Neural progenitor cell (in vitro differentiated cells): ENCODE measurements around the gene LRRC73. TPM values are rescaled to one million over a fixed set of nuclear protein-coding genes. Genes with fewer than 3 reads are reported as not detected.
"Not testable (repeated sequence)": the region's sequence is repeated elsewhere in the genome, so short reads cannot be mapped to it uniquely, and the experiment has no call there.

Experiments used
- DNase-seq: peaks from one replicate; pipeline ENCODE4 v3.0.0-alpha.2; 2016; ENCODE audit warnings: low spot score
- H2AFZ ChIP-seq: fragments of 200-600 bp; sonication (generic); replicated peaks from 2 replicates; pipeline ENCODE4 v1.6.1; 2016; ENCODE audit warnings: antibody characterized with exemption
- H3F3A ChIP-seq: fragments of 200-600 bp; sonication (generic); 2 replicates; pipeline ENCODE4 v1.6.1; 2016; ENCODE audit warnings: antibody characterized with exemption, low read depth
- H3K27ac ChIP-seq: fragments of 200-600 bp; sonication (generic); 2 replicates; pipeline ENCODE4 v1.5.1; 2016; ENCODE audit warnings: mild to moderate bottlenecking
- H3K27me3 ChIP-seq: fragments of 200-600 bp; sonication (generic); 2 replicates; pipeline ENCODE4 v1.6.1; 2016; ENCODE audit warnings: mild to moderate bottlenecking, moderate library complexity
- H3K36me3 ChIP-seq: fragments of 200-600 bp; sonication (generic); 2 replicates; pipeline ENCODE4 v1.5.1; 2016
- H3K4me1 ChIP-seq: fragments of 200-600 bp; sonication (generic); 2 replicates; pipeline ENCODE4 v1.6.1; 2016; ENCODE audit warnings: mixed run types
- H3K4me2 ChIP-seq: fragments of 200-600 bp; sonication (generic); 2 replicates; pipeline ENCODE4 v1.6.1; 2016
- H3K4me3 ChIP-seq: fragments of 200-600 bp; sonication (generic); 2 replicates; pipeline ENCODE4 v1.5.1; 2016
- H3K79me2 ChIP-seq: fragments of 200-600 bp; sonication (generic); 2 replicates; pipeline ENCODE4 v1.6.1; 2016; ENCODE audit warnings: low read depth
- H3K9ac ChIP-seq: fragments of 200-600 bp; sonication (generic); 2 replicates; pipeline ENCODE4 v1.6.1; 2016
- H3K9me3 ChIP-seq: fragments of 200-600 bp; sonication (generic); 2 replicates; pipeline ENCODE4 v1.5.1; 2016; ENCODE audit warnings: low read depth
- H4K20me1 ChIP-seq: fragments of 200-600 bp; sonication (generic); 2 replicates; pipeline ENCODE4 v1.6.1; 2016; ENCODE audit warnings: low read depth
- H3K27ac Mint-ChIP-seq: 3 replicates; pipeline ENCODE4 v1.8.0; 2021; ENCODE audit warnings: mixed read lengths
- H3K27me3 Mint-ChIP-seq: 2 replicates; pipeline ENCODE4 v1.8.0; 2022; ENCODE audit warnings: low read depth, mild to moderate bottlenecking, inconsistent platforms, moderate library complexity, mixed read lengths; ENCODE audit not compliant: insufficient read depth
- H3K36me3 Mint-ChIP-seq: 3 replicates; pipeline ENCODE4 v1.8.0; 2021; ENCODE audit warnings: mixed read lengths
- H3K4me1 Mint-ChIP-seq: 3 replicates; pipeline ENCODE4 v1.8.0; 2021; ENCODE audit warnings: mixed read lengths
- H3K4me3 Mint-ChIP-seq: 3 replicates; pipeline ENCODE4 v1.8.0; 2021; ENCODE audit warnings: mild to moderate bottlenecking, moderate library complexity, mixed read lengths
- H3K9me3 Mint-ChIP-seq: 3 replicates; pipeline ENCODE4 v1.8.0; 2020; ENCODE audit warnings: mixed read lengths
- EZH2 ChIP-seq: fragments of 200-600 bp; sonication (generic); IDR thresholded peaks from 2 replicates; pipeline ENCODE4 v1.6.1; 2017; ENCODE audit warnings: antibody characterized with exemption, mild to moderate bottlenecking, moderate library complexity
- EZH2phosphoT487 ChIP-seq: fragments of 200-600 bp; sonication (generic); IDR thresholded peaks from 2 replicates; pipeline ENCODE4 v1.6.1; 2017; ENCODE audit warnings: antibody characterized with exemption
- small RNA-seq: library from RNA; depleted of rRNA; stranded (forward); fragments of <200 nt; gene quantifications from one replicate; pipeline ENCODE3, GENCODE V24; 2015
- total RNA-seq: library from RNA; depleted of rRNA; stranded (reverse); fragments of >200 nt; gene quantifications from 2 replicates; pipeline ENCODE4 v1.2.3, GENCODE V29; 2015; ENCODE audit warnings: low replicate concordance
- TF ChIP-seq, protein P1 (sequence below): fragments of 200-600 bp; sonication (generic); IDR thresholded peaks from 2 replicates; pipeline ENCODE4 v1.5.1; 2017; ENCODE audit warnings: antibody characterized with exemption, mild to moderate bottlenecking

The LRRC73 gene
- total RNA-seq, 1 donor from 2014 or later = not detected

DNA sequence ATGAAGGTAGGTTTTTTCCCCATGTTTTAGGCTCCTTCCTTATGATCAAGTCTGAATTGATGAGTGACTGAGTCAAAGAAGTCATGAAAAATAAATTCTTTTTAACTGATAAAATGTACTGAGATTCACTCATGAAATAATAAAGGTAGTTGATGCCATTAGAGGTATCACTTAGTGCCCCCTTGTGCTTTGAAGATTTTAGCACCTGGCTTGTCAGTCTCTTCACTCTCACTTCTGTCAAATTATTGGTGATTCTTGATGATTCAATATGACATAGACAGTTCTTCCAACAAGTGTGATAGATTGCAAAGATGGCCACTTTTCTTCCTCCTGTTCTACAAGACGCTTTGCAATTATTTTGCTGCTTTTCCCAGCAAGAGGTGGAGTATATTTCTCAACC lies 50.6 kb downstream of the LRRC73 start:
- peaks cover 5% of the 10 kb centered on the region for H4K20me1 ChIP-seq
- DNase-seq = no peak
- H3K9me3 ChIP-seq = no peaks in the 10 kb centered on the region
- no peak overlapping the region for H2AFZ ChIP-seq
- peaks cover 25% of the 10 kb centered on the region for H3K27me3 Mint-ChIP-seq
- H3K36me3 ChIP-seq = no peaks in the 10 kb centered on the region
- peaks cover 60% of the 10 kb centered on the region for H3K27me3 ChIP-seq
- H3K4me2 ChIP-seq = no peak overlapping the region
- no peak for TF ChIP-seq EZH2phosphoT487
- TF ChIP-seq EZH2 = no peak
- H3K36me3 Mint-ChIP-seq = no peaks in the 10 kb centered on the region
- H3K27ac Mint-ChIP-seq = no peak overlapping the region
- H3K9me3 Mint-ChIP-seq = no peaks in the 10 kb centered on the region
- peaks cover 12% of the 10 kb centered on the region for H3K4me1 Mint-ChIP-seq
- no peak overlapping the region for H3K27ac ChIP-seq
- no peak overlapping the region for H3K4me3 Mint-ChIP-seq
- H3K79me2 ChIP-seq = no peaks in the 10 kb centered on the region
- no peak overlapping the region for H3K4me3 ChIP-seq
- H3K4me1 ChIP-seq = no peaks in the 10 kb centered on the region
- peaks cover 20% of the 10 kb centered on the region for H3F3A ChIP-seq
- no peak overlapping the region for H3K9ac ChIP-seq

- H3K27ac ChIP-seq, H3K9me3 Mint-ChIP-seq, H3K4me1 ChIP-seq, H3K27ac Mint-ChIP-seq, H3K79me2 ChIP-seq, H3K9ac ChIP-seq, H3K4me3 ChIP-seq, H3K4me2 ChIP-seq, H3K36me3 ChIP-seq, H3K9me3 ChIP-seq, DNase-seq, H3K36me3 Mint-ChIP-seq, H3K4me3 Mint-ChIP-seq, H2AFZ ChIP-seq, H4K20me1 ChIP-seq: not testable (repeated sequence)
- Histone ChIP-seq H3K27me3 (peaks cover 63% of the 10 kb centered on the region), H3F3A (peaks cover 29% of the 10 kb centered on the region)
- Mint-ChIP-seq H3K27me3 (peaks cover 28% of the 10 kb centered on the region), H3K4me1 (peaks cover 12% of the 10 kb centered on the region)
Measured at GRCh38 chr6:43458154-43458553, 52.0 kb downstream of the LRRC73 start.

- DNase-seq = no peak
Measured at GRCh38 chr6:43457643-43458042, 52.5 kb downstream of the LRRC73 start.

More at GRCh38 chr6:43457643-43458042, 52.5 kb downstream of the LRRC73 start:
- peaks cover 30% of the 10 kb centered on the region for H3K27me3 Mint-ChIP-seq
- H3K79me2 ChIP-seq = no peaks in the 10 kb centered on the region
- H3K4me1 Mint-ChIP-seq = peaks cover 12% of the 10 kb centered on the region
- H3K4me3 Mint-ChIP-seq = no peak overlapping the region
- peaks cover 61% of the 10 kb centered on the region for H3K27me3 ChIP-seq
- H3K9ac ChIP-seq = no peak overlapping the region
- H3K27ac Mint-ChIP-seq = no peak overlapping the region
- H3K9me3 ChIP-seq = no peaks in the 10 kb centered on the region
- H3K36me3 ChIP-seq = no peaks in the 10 kb centered on the region
- H3K9me3 Mint-ChIP-seq = no peaks in the 10 kb centered on the region
- no peak overlapping the region for H3K4me2 ChIP-seq
- H3K4me3 ChIP-seq = no peak overlapping the region
- TF ChIP-seq, protein P1, sequence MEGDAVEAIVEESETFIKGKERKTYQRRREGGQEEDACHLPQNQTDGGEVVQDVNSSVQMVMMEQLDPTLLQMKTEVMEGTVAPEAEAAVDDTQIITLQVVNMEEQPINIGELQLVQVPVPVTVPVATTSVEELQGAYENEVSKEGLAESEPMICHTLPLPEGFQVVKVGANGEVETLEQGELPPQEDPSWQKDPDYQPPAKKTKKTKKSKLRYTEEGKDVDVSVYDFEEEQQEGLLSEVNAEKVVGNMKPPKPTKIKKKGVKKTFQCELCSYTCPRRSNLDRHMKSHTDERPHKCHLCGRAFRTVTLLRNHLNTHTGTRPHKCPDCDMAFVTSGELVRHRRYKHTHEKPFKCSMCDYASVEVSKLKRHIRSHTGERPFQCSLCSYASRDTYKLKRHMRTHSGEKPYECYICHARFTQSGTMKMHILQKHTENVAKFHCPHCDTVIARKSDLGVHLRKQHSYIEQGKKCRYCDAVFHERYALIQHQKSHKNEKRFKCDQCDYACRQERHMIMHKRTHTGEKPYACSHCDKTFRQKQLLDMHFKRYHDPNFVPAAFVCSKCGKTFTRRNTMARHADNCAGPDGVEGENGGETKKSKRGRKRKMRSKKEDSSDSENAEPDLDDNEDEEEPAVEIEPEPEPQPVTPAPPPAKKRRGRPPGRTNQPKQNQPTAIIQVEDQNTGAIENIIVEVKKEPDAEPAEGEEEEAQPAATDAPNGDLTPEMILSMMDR = peak; percentile 16
- TF ChIP-seq EZH2 = no peak
- H3K4me1 ChIP-seq = no peaks in the 10 kb centered on the region
- peaks cover under 1% of the 10 kb centered on the region for H3K36me3 Mint-ChIP-seq
- H3K27ac ChIP-seq = no peak overlapping the region
- H4K20me1 ChIP-seq = peaks cover 9% of the 10 kb centered on the region
- peaks cover 29% of the 10 kb centered on the region for H3F3A ChIP-seq
- no peak overlapping the region for H2AFZ ChIP-seq

Small RNAs within 50 kb of the gene (small RNA-seq; reads per million reads assigned to genes)
- not detected for gene RF00426
- gene RNU6-1113P = not detected

Other genes with a start within 250 kb of the LRRC73 start
- not detected in 2 replicates for gene SLC22A7, start 212.1 kb downstream of the LRRC73 start, total RNA-seq
- 21.3 and 35.4 TPM in 2 replicates for gene CRIP3, start 201.5 kb downstream of the LRRC73 start, total RNA-seq
- 17.6 TPM in 2 replicates for gene ZNF318, start 140.7 kb downstream of the LRRC73 start, total RNA-seq
- gene ABCC10, start 82.8 kb downstream of the LRRC73 start, total RNA-seq = 10.1 and 14.6 TPM in 2 replicates
- gene DLK2, start 54.8 kb downstream of the LRRC73 start, total RNA-seq = 1.1 TPM in 1 of 2 replicates, not detected in the other
- gene TJAP1, start 32.8 kb downstream of the LRRC73 start, total RNA-seq = 12.9 and 31.4 TPM in 2 replicates
- 102 and 117 TPM in 2 replicates for gene YIPF3, start 6.6 kb upstream of the LRRC73 start, total RNA-seq
- gene POLR1C, start 6.7 kb upstream of the LRRC73 start, total RNA-seq = 23.2 and 24.4 TPM in 2 replicates
- 62.5 and 65.0 TPM in 2 replicates for gene XPO5, start 65.7 kb upstream of the LRRC73 start, total RNA-seq
- 10.7 and 17.0 TPM in 2 replicates for gene POLH, start 65.8 kb upstream of the LRRC73 start, total RNA-seq
- gene GTPBP2, start 118.9 kb upstream of the LRRC73 start, total RNA-seq = 45.5 and 77.1 TPM in 2 replicates
- 52.0 and 88.1 TPM in 2 replicates for gene MAD2L1BP, start 125.5 kb upstream of the LRRC73 start, total RNA-seq
- 0.47 and 1.4 TPM in 2 replicates for gene RSPH9, start 134.7 kb upstream of the LRRC73 start, total RNA-seq
- gene MRPS18A, start 177.4 kb upstream of the LRRC73 start, total RNA-seq = 34.5 and 52.7 TPM in 2 replicates